HepG2 (cell line): ENCODE measurements around the gene GSDMA. TPM values are rescaled to one million over a fixed set of nuclear protein-coding genes. Genes with fewer than 3 reads are reported as not detected.

Source experiments
- HMGXB3 ChIP-seq: sonication (generic); formaldehyde crosslinking; IDR thresholded peaks from 2 replicates; pipeline ENCODE4 v1.4.0; 2020; ENCODE audit warnings: missing genetic modification reagents, borderline replicate concordance
- MAFG ChIP-seq: sonication (generic); formaldehyde crosslinking; IDR thresholded peaks from 2 replicates; pipeline ENCODE4 v1.5.1; 2020; ENCODE audit warnings: mild to moderate bottlenecking, missing genetic modification reagents
- MAFK ChIP-seq, 2 experiments: IDR thresholded peaks in 1 of 2; conservative IDR thresholded peaks in 1 of 2; 2 replicates each; pipeline ENCODE4 v1.6.1; 2011; ENCODE audit warnings: improper control_type of control experiment in 2 of 2, low read length in 2 of 2
- MLXIP ChIP-seq: sonication (generic); formaldehyde crosslinking; IDR thresholded peaks from 2 replicates; pipeline ENCODE4 v1.9.0; 2021; ENCODE audit warnings: missing genetic modification reagents, borderline replicate concordance
- POGK ChIP-seq: sonication (generic); formaldehyde crosslinking; conservative IDR thresholded peaks from 2 replicates; pipeline ENCODE4 v1.8.0; 2022; ENCODE audit warnings: mild to moderate bottlenecking, moderate library complexity, missing genetic modification reagents
- ZBTB33 ChIP-seq: sonication (generic); formaldehyde crosslinking; IDR thresholded peaks from 2 replicates; pipeline ENCODE4 v1.4.0; 2020; ENCODE audit warnings: missing genetic modification reagents
- ZKSCAN5 ChIP-seq: sonication (generic); formaldehyde crosslinking; IDR thresholded peaks from 2 replicates; pipeline ENCODE4 v1.5.1; 2020; ENCODE audit warnings: mild to moderate bottlenecking, missing genetic modification reagents
- ZNF513 ChIP-seq: sonication (generic); formaldehyde crosslinking; conservative IDR thresholded peaks from 2 replicates; pipeline ENCODE4 v1.5.0; 2020; ENCODE audit warnings: missing genetic modification reagents
- ZNF530 ChIP-seq: sonication (generic); formaldehyde crosslinking; IDR thresholded peaks from 2 replicates; pipeline ENCODE4 v1.5.0; 2020; ENCODE audit warnings: low read depth, mild to moderate bottlenecking, missing genetic modification reagents
- ZZZ3 ChIP-seq: sonication (generic); formaldehyde crosslinking; IDR thresholded peaks from 2 replicates; pipeline ENCODE4 v1.4.0; 2020; ENCODE audit warnings: missing genetic modification reagents, mild to moderate bottlenecking, borderline replicate concordance
- polyA plus RNA-seq, 8 experiments: library from polyadenylated mRNA; depleted of rRNA in 3 of 8; stranded (reverse) in 7 of 8; unstranded in 1 of 8; fragments of >200 nt; fragmentation: Illumina TruSeq in 4 of 8; extraction: Trizol in 4 of 8; gene quantifications; 2 replicates each; pipeline versions ENCODE4 v1.2.1 to v1.2.3, GENCODE V29; 2011 to 2016; ENCODE audit warnings: low read depth in 4 of 8, missing spikeins in 1 of 8, mixed read lengths in 1 of 8; ENCODE audit not compliant: insufficient read depth in 1 of 8
- total RNA-seq, 5 experiments: library from RNA; depleted of rRNA; stranded (reverse); fragments of >200 nt; fragmentation: Illumina TruSeq; extraction: Trizol; gene quantifications; 2 replicates each; pipeline ENCODE4 v1.2.3, GENCODE V29; 2016; ENCODE audit warnings: low read depth in 1 of 5

The GSDMA gene
- total and polyA plus RNA-seq, 2 of the 13 experiments (the other 11 are each of a cell fraction or from before 2014, with no cell fraction given) = not detected

GRCh38 chr17:40025991-40026815 lies 63.4 kb downstream of the GSDMA start (continued):
- TF ChIP-seq ZNF513 = no peak
- TF ChIP-seq MLXIP = no peak
- no peak for TF ChIP-seq MAFG (CRISPR knock-in tag)
- no peak for TF ChIP-seq POGK (CRISPR knock-in tag)
- TF ChIP-seq ZBTB33 (CRISPR knock-in tag) = 0 out of 2 replicates have a peak, but pooled peaks have one; percentile 34
- peak in 1 of 2 experiments; percentile 17; a peak in 1 of 4 replicates for TF ChIP-seq MAFK (conservative IDR thresholded peaks at IDR 0.05 in 1 of 2, IDR thresholded peaks at IDR 0.05 in 1 of 2; ENCODE audit: low read length in 2 of 2)
- no peak for TF ChIP-seq ZNF530 (CRISPR knock-in tag)
- no peak for TF ChIP-seq ZKSCAN5 (CRISPR knock-in tag)
- TF ChIP-seq ZZZ3 = no peak
- TF ChIP-seq HMGXB3 = no peak
